GM18909 (cell line): ENCODE results near the gene PTPRC.

ENCODE experiments used
- ATAC-seq: cut with Tn5 transposase; IDR thresholded peaks from one replicate; pipeline ENCODE4 v1.9.1; 2021; ENCODE audit warnings: mild to moderate bottlenecking; ENCODE audit not compliant: unreplicated experiment, poor library complexity

PTPRC gene

GRCh38 chr1:198620951-198621824, 17.7 kb upstream of the PTPRC start:
- ATAC-seq: peak; percentile 77

DNA sequence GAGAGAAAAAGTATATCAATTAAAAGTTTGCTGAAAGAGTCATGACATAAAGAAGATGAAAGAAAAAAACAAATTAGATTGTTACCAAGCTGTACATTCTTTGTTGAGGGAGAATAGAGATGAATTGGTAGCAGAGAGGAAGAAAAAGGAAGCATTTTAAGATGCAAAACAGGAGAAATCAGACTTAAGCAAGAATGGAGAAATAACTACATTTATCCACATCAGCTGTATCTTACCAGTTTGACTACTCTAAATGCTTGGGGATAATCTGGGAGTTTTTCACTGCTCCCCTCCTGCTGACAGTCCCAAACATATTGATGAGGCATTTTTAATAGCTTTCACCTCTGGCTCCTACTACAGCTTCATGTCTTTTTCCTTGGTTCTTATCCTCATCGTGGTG, 16.8 kb upstream of the PTPRC start:
- no peak for ATAC-seq

DNA sequence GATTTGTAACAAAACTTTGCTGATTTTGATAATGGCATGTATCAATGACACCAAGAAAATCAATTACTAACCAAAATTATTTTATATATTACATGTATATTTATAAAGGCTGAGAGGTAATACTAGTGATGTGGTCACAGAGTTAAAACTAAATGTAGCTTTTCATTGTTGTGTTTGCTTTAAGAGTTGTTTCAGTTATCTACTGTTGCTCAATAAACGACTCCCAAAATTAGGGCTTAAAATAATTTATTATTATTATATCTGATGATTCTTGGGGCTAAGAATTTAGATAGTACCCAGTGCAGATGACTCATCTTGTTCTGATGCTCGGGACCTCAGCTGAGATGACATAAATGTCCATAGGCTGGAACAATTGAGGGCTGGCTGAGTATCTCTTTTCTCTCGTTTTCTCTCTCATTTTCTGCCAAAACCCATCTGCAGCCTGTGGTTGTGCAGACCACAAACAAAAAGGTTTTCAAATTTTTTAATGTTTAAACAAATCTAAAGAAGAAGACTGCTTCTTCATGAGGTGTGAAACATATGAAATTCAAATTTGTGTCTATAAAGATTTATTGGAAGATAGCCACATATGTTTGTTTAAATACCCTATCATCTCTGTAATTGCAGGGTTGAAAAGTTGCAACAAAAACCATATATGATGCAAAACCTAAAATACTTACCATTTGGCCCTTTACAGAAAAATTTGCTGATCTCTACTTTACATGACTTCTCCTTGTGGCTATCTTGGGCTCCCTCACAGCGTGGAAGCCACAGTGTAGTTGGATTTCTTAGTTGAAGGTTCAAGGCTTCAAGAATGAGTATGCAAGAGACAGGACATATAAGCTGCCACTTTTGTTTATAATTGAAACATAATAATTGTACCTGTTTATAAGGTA, 14.8 kb upstream of the PTPRC start:
- peak; percentile 25 for ATAC-seq

DNA sequence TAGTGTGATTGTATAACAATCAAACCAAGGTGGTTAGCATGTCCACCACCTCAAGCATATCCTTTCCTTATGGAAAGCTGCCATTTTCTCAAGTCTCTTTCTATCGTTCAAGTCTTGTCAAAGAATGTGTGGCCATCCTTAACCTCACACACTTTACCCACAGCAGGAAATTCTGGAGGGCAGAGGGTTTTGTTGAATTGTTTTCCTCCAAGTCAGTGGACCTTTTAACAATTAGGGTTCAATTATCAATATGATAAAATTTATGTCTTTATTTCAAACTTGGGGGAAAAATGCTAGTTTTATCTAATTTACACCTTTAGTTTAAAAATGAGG, 14.2 kb upstream of the PTPRC start:
- no peak for ATAC-seq

- no peak for ATAC-seq
These were observed 11.3 kb upstream of the PTPRC start for GRCh38 chr1:198627436-198628066.

- ATAC-seq: no peak
These were observed 10.8 kb upstream of the PTPRC start for GRCh38 chr1:198628067-198628455.

- ATAC-seq: no peak
These were observed 9.2 kb upstream of the PTPRC start for GRCh38 chr1:198629610-198630009.

DNA sequence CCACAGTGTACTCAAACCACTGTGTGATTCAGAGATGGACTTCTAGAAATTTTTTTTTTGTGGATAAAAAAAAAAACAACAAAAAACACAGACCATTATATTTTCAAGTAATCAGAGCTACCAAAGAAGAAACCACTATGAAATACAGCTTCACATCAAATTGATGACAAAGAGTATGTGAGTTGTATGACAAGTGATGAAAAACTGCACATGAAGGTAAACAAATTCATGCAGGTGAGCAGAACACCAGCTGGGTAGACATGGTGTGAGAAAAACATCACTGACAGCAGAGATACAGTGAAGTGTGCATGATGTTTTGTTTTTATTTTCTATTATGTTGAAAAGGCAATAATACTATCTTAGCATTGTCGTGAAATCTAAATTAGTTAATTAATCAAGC, 8.0 kb upstream of the PTPRC start:
- no peak for ATAC-seq

DNA sequence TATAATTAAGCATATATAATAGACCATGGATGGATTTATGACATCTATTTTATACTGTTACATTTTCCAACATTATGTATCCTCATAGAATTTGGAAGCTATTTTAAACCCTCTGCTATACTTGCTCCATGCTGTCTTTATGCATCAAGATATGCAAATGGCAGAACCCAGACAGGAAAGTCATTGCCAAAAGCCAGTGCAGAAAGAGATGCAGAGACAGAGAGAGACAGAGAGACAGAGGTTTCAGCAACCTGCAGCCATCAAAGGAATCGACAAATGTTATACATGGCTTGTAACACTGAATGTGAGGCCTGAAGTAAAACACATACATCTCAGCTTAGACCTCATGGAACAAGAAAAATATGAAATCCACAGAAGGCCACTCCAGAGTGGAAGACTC, 7.5 kb upstream of the PTPRC start:
- ATAC-seq: no peak

- ATAC-seq: no peak
These were observed 6.8 kb upstream of the PTPRC start for GRCh38 chr1:198632007-198632406.

DNA sequence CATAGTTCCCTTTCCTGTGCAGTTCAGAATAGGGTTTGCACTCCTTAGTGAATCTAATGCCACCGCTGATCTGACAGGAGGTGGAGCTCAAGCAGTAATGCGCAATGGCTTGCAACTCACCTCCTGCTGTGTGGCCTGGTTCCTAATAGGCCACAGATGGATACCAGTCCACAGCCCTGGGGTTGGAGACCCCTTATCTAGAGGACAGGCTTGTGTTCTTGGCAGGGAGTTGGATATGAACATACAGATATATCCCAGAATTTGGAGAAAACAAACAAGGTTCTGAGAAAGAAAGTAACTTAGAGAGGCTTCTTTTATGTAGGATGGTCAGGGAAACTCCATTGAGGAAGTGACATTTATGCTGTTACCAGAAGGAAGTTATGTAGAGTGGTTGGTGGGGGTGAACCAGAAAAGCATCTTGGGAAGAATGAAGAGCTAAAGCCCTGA, 5.1 kb upstream of the PTPRC start:
- ATAC-seq: no peak

GRCh38 chr1:198635964-198636363, 2.9 kb upstream of the PTPRC start:
- ATAC-seq: no peak

- no peak for ATAC-seq
These were observed 2.4 kb upstream of the PTPRC start for GRCh38 chr1:198636391-198636790.

DNA sequence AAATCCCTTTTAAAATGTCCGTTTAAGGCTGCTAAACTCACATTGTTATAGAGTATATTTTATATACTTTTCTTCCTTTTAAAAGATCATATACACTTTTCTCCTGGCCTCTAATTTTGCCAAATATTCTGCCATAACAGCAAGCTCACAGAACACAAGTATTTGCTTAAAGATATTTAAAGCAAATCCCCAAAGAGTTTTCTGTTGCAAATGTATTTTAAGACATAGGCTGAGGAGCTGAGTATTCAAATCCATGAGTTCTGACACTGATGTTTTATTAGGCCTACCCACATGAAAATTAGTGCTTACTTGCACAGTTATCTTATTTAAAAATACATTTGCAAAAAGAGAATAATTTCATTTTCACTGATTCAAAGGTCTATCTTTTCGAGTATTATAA, 1.7 kb upstream of the PTPRC start:
- no peak for ATAC-seq

DNA sequence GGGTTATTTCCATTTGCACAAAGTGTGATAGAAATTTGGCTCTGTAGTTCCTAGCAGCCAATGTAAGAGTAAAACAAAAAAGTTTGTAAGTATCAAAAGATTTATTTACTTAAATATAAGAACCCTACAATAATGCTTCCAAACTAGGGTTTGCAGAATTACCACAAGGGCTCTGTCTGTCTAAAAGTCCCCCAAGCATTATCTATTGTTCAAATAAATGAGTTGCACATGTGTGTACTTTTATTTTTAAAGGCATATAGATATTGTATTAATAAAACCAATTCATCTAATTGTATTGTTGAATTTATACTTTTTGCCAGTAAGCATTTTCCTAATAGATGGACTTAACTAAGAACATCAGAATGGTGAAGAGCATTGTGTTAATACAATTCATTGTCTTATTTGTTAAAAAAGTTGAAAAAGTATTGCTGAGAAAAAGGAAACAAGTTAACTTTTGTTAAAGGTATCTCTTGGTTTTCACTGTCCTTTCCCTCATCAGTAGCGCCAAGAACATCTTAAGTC, 863 bp upstream of the PTPRC start:
- ATAC-seq: no peak

GRCh38 chr1:198638441-198638840, 399 bp upstream of the PTPRC start:
- ATAC-seq: peak; percentile 23

DNA sequence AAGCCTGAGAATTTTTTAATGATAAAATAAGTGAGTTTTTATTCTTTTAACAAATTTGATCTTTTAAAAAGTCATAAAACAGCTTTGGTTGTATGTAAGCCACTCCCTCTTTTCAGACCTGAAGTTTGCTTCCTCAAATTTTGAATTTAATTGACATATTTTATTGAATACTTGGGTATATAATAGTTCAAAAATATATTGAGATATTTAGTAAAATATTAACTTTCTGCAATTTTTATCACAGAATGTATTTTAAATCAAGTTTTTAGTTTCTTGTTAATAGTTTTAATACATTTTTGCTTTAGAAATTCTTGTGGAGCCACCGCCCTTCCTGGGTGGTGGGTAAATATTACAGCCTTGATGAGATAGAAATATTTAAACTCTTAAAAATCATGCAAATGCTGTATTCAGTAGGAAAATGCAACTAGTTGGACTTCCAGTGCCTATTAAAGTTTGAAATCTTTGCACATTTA, 867 bp downstream of the PTPRC start:
- ATAC-seq: no peak

DNA sequence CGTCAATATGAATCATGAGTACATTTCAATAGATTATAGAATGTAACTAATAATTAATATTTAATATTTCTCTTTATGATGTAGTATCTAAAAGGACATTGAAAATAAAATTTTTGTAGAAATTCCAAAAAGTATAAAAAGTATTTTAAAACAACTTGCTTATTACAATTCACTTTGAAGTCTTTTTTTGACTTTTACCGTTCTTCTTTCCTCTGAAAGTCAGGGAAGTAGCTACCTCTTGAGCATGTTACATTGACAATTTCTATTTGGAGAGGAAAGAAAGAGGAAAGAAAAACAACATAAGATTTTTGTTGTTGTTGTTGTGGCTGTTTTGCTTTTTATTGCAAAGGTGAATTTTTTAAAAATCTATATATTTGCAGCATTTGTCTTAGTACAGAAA, 1.3 kb downstream of the PTPRC start:
- ATAC-seq: no peak

DNA sequence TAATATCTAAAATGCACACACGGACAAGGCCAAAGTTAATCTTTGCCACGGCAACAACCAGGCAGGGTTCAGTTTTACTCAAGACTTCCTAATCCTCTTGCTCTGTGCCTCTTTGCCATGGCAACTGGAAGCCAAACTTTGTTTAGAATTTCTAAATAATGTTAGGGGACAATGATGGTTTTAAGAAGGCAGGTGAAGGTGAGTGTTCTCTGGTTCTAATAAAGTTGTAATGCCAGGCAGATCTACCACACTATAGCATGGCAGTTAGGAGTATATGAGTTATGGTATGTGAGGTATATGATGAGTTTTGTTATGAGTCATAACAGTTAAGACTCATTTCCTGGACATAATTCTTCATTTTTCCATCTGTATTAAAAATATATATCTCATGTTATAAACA, 2.7 kb downstream of the PTPRC start:
- peak; percentile 60 for ATAC-seq

DNA sequence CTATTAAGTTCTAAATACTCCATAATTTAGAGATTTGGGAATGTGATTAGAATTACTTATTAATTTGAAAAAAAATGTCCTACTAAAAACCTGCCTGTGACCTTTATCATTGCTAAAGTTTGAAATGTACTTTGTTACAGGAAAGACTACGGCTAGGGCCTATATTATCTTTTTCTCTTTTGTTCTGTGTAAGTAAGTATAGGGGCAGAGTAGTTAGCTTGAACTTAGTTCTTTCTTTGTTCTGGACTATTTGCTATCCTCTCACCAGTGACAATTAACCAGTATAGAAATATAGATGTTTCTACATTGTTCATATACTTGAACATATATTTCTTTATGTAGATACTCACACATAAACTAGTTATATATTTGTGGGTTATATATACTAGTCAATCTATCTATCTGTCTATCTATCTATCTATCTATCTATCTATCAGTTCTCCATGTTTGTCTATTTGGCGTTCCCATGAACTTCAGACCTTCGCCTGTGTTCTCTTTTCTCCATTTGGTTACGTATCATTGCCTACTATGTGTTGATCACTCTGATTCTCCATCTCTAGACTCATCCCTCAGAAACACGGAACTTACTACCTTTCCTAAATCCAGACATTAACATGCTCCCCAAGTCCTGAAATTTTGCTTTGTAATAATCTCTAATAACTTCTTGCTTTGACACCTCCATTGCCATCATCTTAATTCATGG, 3.3 kb downstream of the PTPRC start:
- ATAC-seq: no peak
